Measurements from ENCODE around the gene KYNU.

- TF ChIP-seq CTCF (IDR thresholded peaks at IDR 0.05) (no peak), POLR2A (IDR thresholded peaks at IDR 0.05) (no peak), POLR2AphosphoS5 (IDR thresholded peaks at IDR 0.05) (no peak)
Measured at GRCh38 chr2:142952018-142952417, 74.6 kb downstream of the KYNU start.
